WTC11 (cell line): Measurements from ENCODE around the gene ATXN7. TPM values are rescaled to one million over a fixed set of nuclear protein-coding genes. Genes with fewer than 3 reads are reported as not detected.

Experiments
- ATAC-seq: fragments of 200-7000 bp; cut with Tn5 transposase; 2 replicates; pipeline ENCODE4 v1.10.0; 2021; ENCODE audit warnings: mild to moderate bottlenecking, moderate library complexity
- CTCF ChIA-PET: fragments of 300-600 bp; sonication (Branson Sonifier 250); formaldehyde crosslinking; loops from one replicate; lab custom pipeline; 2021; ENCODE audit warnings: antibody characterized with exemption; lab: Charles Lee
- POLR2A ChIA-PET: fragments of 350-600 bp; sonication (Branson Sonifier 250); formaldehyde crosslinking; loops from one replicate; lab custom pipeline; 2021; ENCODE audit warnings: antibody characterized with exemption; lab: Charles Lee
- DNase-seq: peaks from one replicate; pipeline ENCODE4 v3.0.0; 2021; ENCODE audit warnings: low spot score
- H3K27ac Mint-ChIP-seq: 2 replicates; pipeline ENCODE4 v1.8.0; 2021; ENCODE audit warnings: mixed read lengths
- H3K27me3 Mint-ChIP-seq: 2 replicates; pipeline ENCODE4 v1.8.0; 2021; ENCODE audit warnings: low read depth, mild to moderate bottlenecking, moderate library complexity, mixed read lengths
- H3K36me3 Mint-ChIP-seq: 2 replicates; pipeline ENCODE4 v1.8.0; 2021; ENCODE audit warnings: mixed read lengths
- H3K4me1 Mint-ChIP-seq: 2 replicates; pipeline ENCODE4 v1.8.0; 2022; ENCODE audit warnings: mixed read lengths
- H3K4me3 Mint-ChIP-seq: 2 replicates; pipeline ENCODE4 v1.8.0; 2021; ENCODE audit warnings: mild to moderate bottlenecking, moderate library complexity, mixed read lengths
- H3K9me3 Mint-ChIP-seq: 2 replicates; pipeline ENCODE4 v1.8.0; 2021; ENCODE audit warnings: mixed read lengths
- CREB1 ChIP-seq: sonication (generic); formaldehyde crosslinking; IDR thresholded peaks from 2 replicates; pipeline ENCODE4 v1.8.0; 2023; ENCODE audit warnings: mild to moderate bottlenecking, missing genetic modification reagents
- ELF4 ChIP-seq: sonication (generic); formaldehyde crosslinking; IDR thresholded peaks from 2 replicates; pipeline ENCODE4 v1.8.1; 2022; ENCODE audit warnings: low read depth, mild to moderate bottlenecking, moderate library complexity, missing genetic modification reagents
- ETV6 ChIP-seq: sonication (generic); formaldehyde crosslinking; IDR thresholded peaks from 2 replicates; pipeline ENCODE4 v1.8.1; 2022; ENCODE audit warnings: mild to moderate bottlenecking, missing genetic modification reagents
- GRHL2 ChIP-seq: fragments of 250-450 bp; sonication (Bioruptor Pico); IDR thresholded peaks from 2 replicates; pipeline ENCODE4 v1.8.0; 2022; ENCODE audit warnings: mild to moderate bottlenecking, moderate library complexity; ENCODE audit not compliant: insufficient replicate concordance, severe bottlenecking
- GTF2I ChIP-seq: fragments of 250-450 bp; sonication (Bioruptor Pico); conservative IDR thresholded peaks from 2 replicates; pipeline ENCODE4 v1.4.0; 2021; ENCODE audit warnings: mild to moderate bottlenecking
- MXD4 ChIP-seq: fragments of 250-450 bp; sonication (Bioruptor Pico); IDR thresholded peaks from 2 replicates; pipeline ENCODE4 v1.8.0; 2021; ENCODE audit warnings: mild to moderate bottlenecking, moderate library complexity, borderline replicate concordance
- NFE2L1 ChIP-seq: sonication (generic); formaldehyde crosslinking; IDR thresholded peaks from 2 replicates; pipeline ENCODE4 v1.8.1; 2023; ENCODE audit warnings: missing genetic modification reagents
- NR3C1 ChIP-seq: sonication (generic); formaldehyde crosslinking; conservative IDR thresholded peaks from 2 replicates; pipeline ENCODE4 v1.8.1; 2023; ENCODE audit warnings: low read depth, mild to moderate bottlenecking, missing genetic modification reagents
- SMAD4 ChIP-seq: sonication (generic); formaldehyde crosslinking; IDR thresholded peaks from 2 replicates; pipeline ENCODE4 v1.8.0; 2022; ENCODE audit warnings: mild to moderate bottlenecking, missing genetic modification reagents
- TCF7 ChIP-seq: sonication (generic); formaldehyde crosslinking; IDR thresholded peaks from 2 replicates; pipeline ENCODE4 v1.8.0; 2022; ENCODE audit warnings: mild to moderate bottlenecking, low read depth, missing genetic modification reagents, moderate library complexity
- ZNF232 ChIP-seq: sonication (generic); formaldehyde crosslinking; IDR thresholded peaks from 2 replicates; pipeline ENCODE4 v1.8.0; 2022; ENCODE audit warnings: mild to moderate bottlenecking, missing genetic modification reagents
- ZNF396 ChIP-seq: fragments of 250-450 bp; sonication (Bioruptor Pico); IDR thresholded peaks from 2 replicates; pipeline ENCODE4 v1.8.0; 2021; ENCODE audit warnings: mild to moderate bottlenecking, moderate library complexity, borderline replicate concordance
- total RNA-seq: library from RNA; stranded (reverse); gene quantifications from 3 replicates; pipeline ENCODE4 v1.2.3, GENCODE V29; 2021
- TF ChIP-seq, protein P1 (sequence below): sonication (generic); formaldehyde crosslinking; conservative IDR thresholded peaks from 2 replicates; pipeline ENCODE4 v1.8.1; 2022; ENCODE audit warnings: mild to moderate bottlenecking, missing genetic modification reagents
- TF ChIP-seq, protein P2 (sequence below): sonication (generic); formaldehyde crosslinking; IDR thresholded peaks from 2 replicates; pipeline ENCODE4 v1.8.0; 2023; ENCODE audit warnings: missing genetic modification reagents
- TF ChIP-seq, protein P3 (sequence below): fragments of 250-450 bp; sonication (Bioruptor Pico); conservative IDR thresholded peaks from 2 replicates; pipeline ENCODE4 v1.9.0; 2021; ENCODE audit warnings: mild to moderate bottlenecking
- TF ChIP-seq, protein P4 (sequence below): sonication (generic); formaldehyde crosslinking; IDR thresholded peaks from 2 replicates; pipeline ENCODE4 v1.8.0; 2022; ENCODE audit warnings: mild to moderate bottlenecking, missing genetic modification reagents
- TF ChIP-seq, protein P5 (sequence below): sonication (generic); formaldehyde crosslinking; IDR thresholded peaks from 2 replicates; pipeline ENCODE4 v1.8.1; 2022; ENCODE audit warnings: low read depth, mild to moderate bottlenecking, moderate library complexity, missing genetic modification reagents, borderline replicate concordance
- TF ChIP-seq, protein P6 (sequence below): sonication (generic); formaldehyde crosslinking; IDR thresholded peaks from 2 replicates; pipeline ENCODE4 v1.8.1; 2023; ENCODE audit warnings: mild to moderate bottlenecking, missing genetic modification reagents, borderline replicate concordance
- TF ChIP-seq, protein P7 (sequence below): fragments of 250-450 bp; sonication (Bioruptor Pico); IDR thresholded peaks from 2 replicates; pipeline ENCODE4 v1.9.0; 2021; ENCODE audit warnings: mild to moderate bottlenecking

ATXN7 gene
- total RNA-seq, 1 experiment from 2014 or later = 11.7 TPM

DNA sequence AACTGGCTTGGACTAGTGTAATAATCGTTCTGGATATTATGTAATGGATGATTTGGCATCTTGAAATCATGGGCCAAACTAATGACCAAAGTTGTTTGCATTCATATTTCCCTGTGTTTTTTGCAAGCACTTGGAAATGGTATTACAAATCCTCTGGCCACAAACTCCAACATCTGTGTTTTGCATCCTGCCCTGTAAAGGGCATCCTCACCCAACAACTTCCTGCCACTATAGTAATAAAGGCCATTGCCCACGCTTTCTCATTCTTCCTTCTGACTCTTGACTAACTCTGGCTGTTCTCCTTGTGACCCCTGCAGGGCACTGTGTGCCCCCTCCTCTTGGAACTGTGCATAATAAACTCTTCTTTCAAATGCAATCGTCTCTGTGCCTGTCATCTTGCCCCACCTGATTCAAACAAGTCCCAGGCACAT lies 185.0 kb downstream of the ATXN7 start:
- peaks cover 29% of the 10 kb centered on the region for H3K4me1 Mint-ChIP-seq
- CTCF ChIA-PET = interaction anchor here (1.1 to 1.7 kb wide), 3 partner anchors 15 to 435 kb away, joined by 3 to 6 read pairs (median 3); no protein-coding TSS in a partner anchor

DNA sequence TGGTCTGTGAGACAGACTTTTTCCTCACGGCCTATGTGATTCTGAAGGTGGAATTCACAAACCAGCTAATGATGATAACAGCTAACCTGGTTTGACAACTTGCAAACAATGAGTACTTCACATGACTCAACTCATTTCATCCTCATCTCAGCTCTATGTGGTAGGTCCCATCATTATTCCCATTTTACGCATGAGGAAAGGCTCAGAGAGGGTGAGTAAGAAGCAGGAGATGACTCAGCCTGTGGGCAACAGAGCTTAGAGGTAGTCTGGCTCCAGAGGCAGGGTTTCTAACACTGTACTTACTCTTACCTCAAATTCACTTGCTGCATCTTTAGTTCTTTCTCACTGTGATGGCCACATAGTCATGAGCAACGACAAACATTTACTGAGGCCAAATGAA lies 185.5 kb downstream of the ATXN7 start:
- no peak overlapping the region for H3K27ac Mint-ChIP-seq
- CTCF ChIA-PET = interaction anchor here (0.9 to 1.7 kb wide), 5 partner anchors 14 to 118 kb away, joined by 3 to 6 read pairs (median 3); partner anchors contain the start of gene PSMD6
- TF ChIP-seq, protein P1, sequence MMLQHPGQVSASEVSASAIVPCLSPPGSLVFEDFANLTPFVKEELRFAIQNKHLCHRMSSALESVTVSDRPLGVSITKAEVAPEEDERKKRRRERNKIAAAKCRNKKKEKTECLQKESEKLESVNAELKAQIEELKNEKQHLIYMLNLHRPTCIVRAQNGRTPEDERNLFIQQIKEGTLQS (CRISPR knock-in tag) = no peak
- TF ChIP-seq TCF7 = no peak
- TF ChIP-seq, protein P2, sequence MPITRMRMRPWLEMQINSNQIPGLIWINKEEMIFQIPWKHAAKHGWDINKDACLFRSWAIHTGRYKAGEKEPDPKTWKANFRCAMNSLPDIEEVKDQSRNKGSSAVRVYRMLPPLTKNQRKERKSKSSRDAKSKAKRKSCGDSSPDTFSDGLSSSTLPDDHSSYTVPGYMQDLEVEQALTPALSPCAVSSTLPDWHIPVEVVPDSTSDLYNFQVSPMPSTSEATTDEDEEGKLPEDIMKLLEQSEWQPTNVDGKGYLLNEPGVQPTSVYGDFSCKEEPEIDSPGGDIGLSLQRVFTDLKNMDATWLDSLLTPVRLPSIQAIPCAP = no peak
- TF ChIP-seq, all 79 proteins: peak for 0
- no peaks in the 10 kb centered on the region for H3K36me3 Mint-ChIP-seq
- peaks cover 29% of the 10 kb centered on the region for H3K4me1 Mint-ChIP-seq
- POLR2A ChIA-PET = no interaction called here
- H3K4me3 Mint-ChIP-seq = no peak overlapping the region
- no peaks in the 10 kb centered on the region for H3K27me3 Mint-ChIP-seq
- DNase-seq = no peak
- no peak for ATAC-seq
- H3K9me3 Mint-ChIP-seq = no peaks in the 10 kb centered on the region

More for the DNA sequence above, 185.0 kb downstream of the ATXN7 start:
- DNase-seq (no peak), ATAC-seq (peak; percentile 34)
- no peaks in the 10 kb centered on the region for H3K9me3 Mint-ChIP-seq
- H3K36me3 Mint-ChIP-seq = no peaks in the 10 kb centered on the region
- no peaks in the 10 kb centered on the region for H3K27me3 Mint-ChIP-seq
- POLR2A ChIA-PET = no interaction called here
- H3K4me3 Mint-ChIP-seq = no peak overlapping the region
- no peak for TF ChIP-seq CREB1
- no peak for TF ChIP-seq NR3C1 (CRISPR knock-in tag)
- TF ChIP-seq ETV6 (CRISPR knock-in tag) = 0 out of 2 replicates have a peak, but pooled peaks have one; percentile 25
- no peak overlapping the region for H3K27ac Mint-ChIP-seq

DNA sequence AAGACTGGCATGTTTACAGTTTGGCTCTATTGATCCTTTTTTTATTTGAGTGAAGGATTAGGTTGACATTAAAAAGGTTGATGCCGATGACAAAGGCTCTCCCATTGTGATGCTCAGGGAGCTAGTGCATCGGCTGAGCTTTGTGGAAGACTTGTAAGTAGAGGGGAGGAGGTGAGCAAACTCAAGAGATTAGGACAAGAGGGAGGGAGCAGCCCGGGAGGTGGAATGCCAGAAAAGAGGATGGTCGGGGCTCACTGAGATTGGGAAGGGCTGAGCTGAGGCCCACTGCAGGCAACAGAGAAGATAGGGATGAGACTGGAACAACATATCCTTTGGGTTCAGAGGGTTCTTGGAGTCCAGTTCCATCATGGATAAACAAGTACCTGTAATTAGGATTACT lies 186.2 kb downstream of the ATXN7 start:
- Mint-ChIP-seq H3K9me3 (no peaks in the 10 kb centered on the region), H3K4me3 (no peak overlapping the region), H3K4me1 (peaks cover 29% of the 10 kb centered on the region), H3K27ac (no peak overlapping the region), H3K36me3 (no peaks in the 10 kb centered on the region), H3K27me3 (no peaks in the 10 kb centered on the region)
- POLR2A ChIA-PET = no interaction called here
- DNase-seq (peak; percentile 27), ATAC-seq (peak; percentile 90)
- CTCF ChIA-PET = interaction anchor here (0.9 to 1.7 kb wide), 5 partner anchors 13 to 117 kb away, joined by 3 to 6 read pairs (median 3); partner anchors contain the start of gene PSMD6
- TF ChIP-seq GTF2I (CRISPR knock-in tag) (no peak), SMAD4 (CRISPR knock-in tag) (no peak), NFE2L1 (CRISPR knock-in tag) (no peak), ELF4 (CRISPR knock-in tag) (no peak), ZNF396 (CRISPR knock-in tag) (no peak), GRHL2 (CRISPR knock-in tag) (no peak), ZNF232 (CRISPR knock-in tag) (no peak), TCF7 (no peak), MXD4 (no peak)
- TF ChIP-seq, protein P3, sequence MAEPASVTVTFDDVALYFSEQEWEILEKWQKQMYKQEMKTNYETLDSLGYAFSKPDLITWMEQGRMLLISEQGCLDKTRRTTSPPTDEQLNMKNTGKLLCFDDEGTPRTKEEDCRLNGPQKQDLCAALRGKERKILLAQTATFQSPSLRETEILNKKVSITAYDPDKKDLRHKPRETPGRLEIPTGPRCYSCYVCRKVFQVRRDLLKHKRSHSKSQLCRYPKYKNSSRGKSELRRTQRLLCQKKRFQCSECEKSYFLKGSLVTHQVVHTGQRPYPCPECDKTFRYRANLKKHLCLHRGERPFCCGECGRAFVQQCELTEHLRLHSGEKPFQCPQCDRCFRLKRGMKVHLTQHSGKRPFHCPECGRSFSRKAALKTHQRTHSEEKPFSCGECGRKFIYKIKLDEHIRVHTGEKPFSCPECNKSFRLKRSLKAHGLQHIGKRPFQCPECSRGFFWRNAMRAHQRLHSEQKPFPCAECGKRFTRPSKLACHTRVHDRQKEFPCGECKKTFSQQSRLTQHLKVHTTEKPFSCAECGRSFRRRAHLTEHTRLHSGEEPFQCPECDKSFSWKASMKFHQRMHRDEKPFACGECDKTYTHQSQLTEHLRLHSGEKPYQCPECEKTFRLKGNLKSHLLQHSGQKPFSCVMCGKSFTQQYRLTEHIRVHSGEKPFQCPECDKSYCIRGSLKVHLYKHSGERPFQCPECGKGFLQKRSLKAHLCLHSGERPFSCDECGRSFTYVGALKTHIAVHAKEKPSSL (CRISPR knock-in tag) = no peak
- TF ChIP-seq, protein P1 (CRISPR knock-in tag) = no peak
- TF ChIP-seq, protein P4, sequence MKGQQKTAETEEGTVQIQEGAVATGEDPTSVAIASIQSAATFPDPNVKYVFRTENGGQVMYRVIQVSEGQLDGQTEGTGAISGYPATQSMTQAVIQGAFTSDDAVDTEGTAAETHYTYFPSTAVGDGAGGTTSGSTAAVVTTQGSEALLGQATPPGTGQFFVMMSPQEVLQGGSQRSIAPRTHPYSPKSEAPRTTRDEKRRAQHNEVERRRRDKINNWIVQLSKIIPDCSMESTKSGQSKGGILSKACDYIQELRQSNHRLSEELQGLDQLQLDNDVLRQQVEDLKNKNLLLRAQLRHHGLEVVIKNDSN = no peak
- TF ChIP-seq, protein P5, sequence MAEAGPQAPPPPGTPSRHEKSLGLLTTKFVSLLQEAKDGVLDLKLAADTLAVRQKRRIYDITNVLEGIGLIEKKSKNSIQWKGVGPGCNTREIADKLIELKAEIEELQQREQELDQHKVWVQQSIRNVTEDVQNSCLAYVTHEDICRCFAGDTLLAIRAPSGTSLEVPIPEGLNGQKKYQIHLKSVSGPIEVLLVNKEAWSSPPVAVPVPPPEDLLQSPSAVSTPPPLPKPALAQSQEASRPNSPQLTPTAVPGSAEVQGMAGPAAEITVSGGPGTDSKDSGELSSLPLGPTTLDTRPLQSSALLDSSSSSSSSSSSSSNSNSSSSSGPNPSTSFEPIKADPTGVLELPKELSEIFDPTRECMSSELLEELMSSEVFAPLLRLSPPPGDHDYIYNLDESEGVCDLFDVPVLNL (CRISPR knock-in tag) = no peak
- TF ChIP-seq, protein P6, sequence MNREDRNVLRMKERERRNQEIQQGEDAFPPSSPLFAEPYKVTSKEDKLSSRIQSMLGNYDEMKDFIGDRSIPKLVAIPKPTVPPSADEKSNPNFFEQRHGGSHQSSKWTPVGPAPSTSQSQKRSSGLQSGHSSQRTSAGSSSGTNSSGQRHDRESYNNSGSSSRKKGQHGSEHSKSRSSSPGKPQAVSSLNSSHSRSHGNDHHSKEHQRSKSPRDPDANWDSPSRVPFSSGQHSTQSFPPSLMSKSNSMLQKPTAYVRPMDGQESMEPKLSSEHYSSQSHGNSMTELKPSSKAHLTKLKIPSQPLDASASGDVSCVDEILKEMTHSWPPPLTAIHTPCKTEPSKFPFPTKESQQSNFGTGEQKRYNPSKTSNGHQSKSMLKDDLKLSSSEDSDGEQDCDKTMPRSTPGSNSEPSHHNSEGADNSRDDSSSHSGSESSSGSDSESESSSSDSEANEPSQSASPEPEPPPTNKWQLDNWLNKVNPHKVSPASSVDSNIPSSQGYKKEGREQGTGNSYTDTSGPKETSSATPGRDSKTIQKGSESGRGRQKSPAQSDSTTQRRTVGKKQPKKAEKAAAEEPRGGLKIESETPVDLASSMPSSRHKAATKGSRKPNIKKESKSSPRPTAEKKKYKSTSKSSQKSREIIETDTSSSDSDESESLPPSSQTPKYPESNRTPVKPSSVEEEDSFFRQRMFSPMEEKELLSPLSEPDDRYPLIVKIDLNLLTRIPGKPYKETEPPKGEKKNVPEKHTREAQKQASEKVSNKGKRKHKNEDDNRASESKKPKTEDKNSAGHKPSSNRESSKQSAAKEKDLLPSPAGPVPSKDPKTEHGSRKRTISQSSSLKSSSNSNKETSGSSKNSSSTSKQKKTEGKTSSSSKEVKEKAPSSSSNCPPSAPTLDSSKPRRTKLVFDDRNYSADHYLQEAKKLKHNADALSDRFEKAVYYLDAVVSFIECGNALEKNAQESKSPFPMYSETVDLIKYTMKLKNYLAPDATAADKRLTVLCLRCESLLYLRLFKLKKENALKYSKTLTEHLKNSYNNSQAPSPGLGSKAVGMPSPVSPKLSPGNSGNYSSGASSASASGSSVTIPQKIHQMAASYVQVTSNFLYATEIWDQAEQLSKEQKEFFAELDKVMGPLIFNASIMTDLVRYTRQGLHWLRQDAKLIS (CRISPR knock-in tag) = no peak
- TF ChIP-seq, protein P7, sequence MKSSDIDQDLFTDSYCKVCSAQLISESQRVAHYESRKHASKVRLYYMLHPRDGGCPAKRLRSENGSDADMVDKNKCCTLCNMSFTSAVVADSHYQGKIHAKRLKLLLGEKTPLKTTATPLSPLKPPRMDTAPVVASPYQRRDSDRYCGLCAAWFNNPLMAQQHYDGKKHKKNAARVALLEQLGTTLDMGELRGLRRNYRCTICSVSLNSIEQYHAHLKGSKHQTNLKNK (CRISPR knock-in tag) = no peak
